ENCODE data around the gene AIRE. TPM values are rescaled to one million over a fixed set of nuclear protein-coding genes. Genes with fewer than 3 reads are reported as not detected.
"Not testable (repeated sequence)": the region's sequence is repeated elsewhere in the genome, so short reads cannot be mapped to it uniquely, and the experiment has no call there.

The AIRE gene
- total and polyA plus RNA-seq, 4 donors = 0.10 to 1.1 (median 0.56) TPM

GRCh38 chr21:44282370-44282769 is 3.3 kb upstream of the AIRE start:
- Histone ChIP-seq H3K36me3 (ENCODE audit: control insufficient read depth, insufficient read depth, low read length) (no peaks in the 10 kb centered on the region), H3K4me1 (ENCODE audit: control insufficient read depth, insufficient read depth, low read length) (peaks cover 20% of the 10 kb centered on the region), H3K4me3 (ENCODE audit: low read depth, low read length) (no peak overlapping the region), H3K27me3 (ENCODE audit: control insufficient read depth, insufficient read depth, low read length) (peaks cover 17% of the 10 kb centered on the region), H3K27ac (ENCODE audit: low read depth, low read length) (no peak overlapping the region), H3K9me3 (ENCODE audit: control insufficient read depth, insufficient read depth, low read length) (no peaks in the 10 kb centered on the region)
- DNase-seq (ENCODE audit: low read depth in 4 of 6, low spot score in 6 of 6) = no peak
- 91% methylated on average over 6 of the region's 9 CpGs for WGBS (ENCODE audit: insufficient coverage)

DNA sequence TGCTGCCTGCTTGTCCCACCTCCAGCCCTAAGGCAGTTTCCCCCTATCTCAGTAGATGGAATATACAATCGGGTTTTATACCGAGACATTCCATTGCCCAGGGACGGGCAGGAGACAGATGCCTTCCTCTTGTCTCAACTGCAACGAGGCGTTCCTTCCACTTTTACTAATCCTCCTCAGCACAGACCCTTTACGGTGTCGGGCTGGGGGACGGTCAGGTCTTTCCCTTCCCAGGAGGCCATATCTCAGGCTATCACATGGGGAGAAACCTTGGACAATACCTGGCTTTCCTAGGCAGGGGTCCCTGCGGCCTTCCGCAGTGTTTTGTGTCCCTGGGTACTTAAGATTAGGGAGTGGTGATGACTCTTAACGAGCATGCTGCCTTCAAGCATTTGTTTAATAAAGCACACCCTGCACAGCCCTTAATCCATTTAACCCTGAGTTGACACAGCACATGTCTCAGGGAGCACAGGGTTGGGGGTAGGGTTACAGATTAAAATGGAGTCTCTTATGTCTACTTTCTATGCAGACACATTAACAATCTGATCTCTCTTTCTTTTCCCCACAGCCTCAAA is 2.4 kb upstream of the AIRE start:
- H3K36me3 ChIP-seq (ENCODE audit: control insufficient read depth, insufficient read depth, low read length); H3K27ac ChIP-seq (ENCODE audit: low read depth, low read length); H3K4me3 ChIP-seq (ENCODE audit: low read depth, low read length); DNase-seq (ENCODE audit: low read depth in 4 of 6, low spot score in 6 of 6); H3K9me3 ChIP-seq (ENCODE audit: control insufficient read depth, insufficient read depth, low read length): not testable (repeated sequence)
- Histone ChIP-seq H3K27me3 (ENCODE audit: control insufficient read depth, insufficient read depth, low read length) (peaks cover 17% of the 10 kb centered on the region), H3K4me1 (ENCODE audit: control insufficient read depth, insufficient read depth, low read length) (peaks cover 20% of the 10 kb centered on the region)
- WGBS (ENCODE audit: insufficient coverage) = no CpG with 5 or more reads among the region's 11 CpGs

GRCh38 chr21:44283948-44284347 is 1.7 kb upstream of the AIRE start:
- H3K27me3 ChIP-seq (ENCODE audit: control insufficient read depth, insufficient read depth, low read length) = peaks cover 17% of the 10 kb centered on the region
- H3K27ac ChIP-seq (ENCODE audit: low read depth, low read length) = no peak overlapping the region
- no peak for DNase-seq (ENCODE audit: low read depth in 4 of 6, low spot score in 6 of 6)
- H3K4me3 ChIP-seq (ENCODE audit: low read depth, low read length) = no peak overlapping the region
- no peaks in the 10 kb centered on the region for H3K36me3 ChIP-seq (ENCODE audit: control insufficient read depth, insufficient read depth, low read length)
- 73% methylated on average over 8 of the region's 11 CpGs for WGBS (ENCODE audit: insufficient coverage)
- H3K9me3 ChIP-seq (ENCODE audit: control insufficient read depth, insufficient read depth, low read length) = no peaks in the 10 kb centered on the region
- peaks cover 20% of the 10 kb centered on the region for H3K4me1 ChIP-seq (ENCODE audit: control insufficient read depth, insufficient read depth, low read length)

- no peak overlapping the region for H3K4me3 ChIP-seq (ENCODE audit: low read depth, low read length)
- H3K4me1 ChIP-seq (ENCODE audit: control insufficient read depth, insufficient read depth, low read length) = peaks cover 20% of the 10 kb centered on the region
- H3K36me3 ChIP-seq (ENCODE audit: control insufficient read depth, insufficient read depth, low read length) = no peaks in the 10 kb centered on the region
- DNase-seq (ENCODE audit: low read depth in 4 of 6, low spot score in 6 of 6) = no peak
- 76% methylated on average over 10 of the region's 21 CpGs for WGBS (ENCODE audit: insufficient coverage)
- no peaks in the 10 kb centered on the region for H3K9me3 ChIP-seq (ENCODE audit: control insufficient read depth, insufficient read depth, low read length)
- peaks cover 17% of the 10 kb centered on the region for H3K27me3 ChIP-seq (ENCODE audit: control insufficient read depth, insufficient read depth, low read length)
- H3K27ac ChIP-seq (ENCODE audit: low read depth, low read length) = no peak overlapping the region
Measured at GRCh38 chr21:44286086-44286715, 525 bp downstream of the AIRE start.

- no peaks in the 10 kb centered on the region for H3K9me3 ChIP-seq (ENCODE audit: control insufficient read depth, insufficient read depth, low read length)
- H3K4me3 ChIP-seq (ENCODE audit: low read depth, low read length) = no peak overlapping the region
- no peak overlapping the region for H3K27ac ChIP-seq (ENCODE audit: low read depth, low read length)
- 56% methylated on average over 31 of the region's 31 CpGs for WGBS (ENCODE audit: insufficient coverage)
- H3K36me3 ChIP-seq (ENCODE audit: control insufficient read depth, insufficient read depth, low read length) = no peaks in the 10 kb centered on the region
- DNase-seq (ENCODE audit: low read depth in 4 of 6, low spot score in 6 of 6) = no peak
- peaks cover 20% of the 10 kb centered on the region for H3K4me1 ChIP-seq (ENCODE audit: control insufficient read depth, insufficient read depth, low read length)
- peaks cover 17% of the 10 kb centered on the region for H3K27me3 ChIP-seq (ENCODE audit: control insufficient read depth, insufficient read depth, low read length)
Measured at GRCh38 chr21:44286716-44287632, 1.3 kb downstream of the AIRE start.

DNA sequence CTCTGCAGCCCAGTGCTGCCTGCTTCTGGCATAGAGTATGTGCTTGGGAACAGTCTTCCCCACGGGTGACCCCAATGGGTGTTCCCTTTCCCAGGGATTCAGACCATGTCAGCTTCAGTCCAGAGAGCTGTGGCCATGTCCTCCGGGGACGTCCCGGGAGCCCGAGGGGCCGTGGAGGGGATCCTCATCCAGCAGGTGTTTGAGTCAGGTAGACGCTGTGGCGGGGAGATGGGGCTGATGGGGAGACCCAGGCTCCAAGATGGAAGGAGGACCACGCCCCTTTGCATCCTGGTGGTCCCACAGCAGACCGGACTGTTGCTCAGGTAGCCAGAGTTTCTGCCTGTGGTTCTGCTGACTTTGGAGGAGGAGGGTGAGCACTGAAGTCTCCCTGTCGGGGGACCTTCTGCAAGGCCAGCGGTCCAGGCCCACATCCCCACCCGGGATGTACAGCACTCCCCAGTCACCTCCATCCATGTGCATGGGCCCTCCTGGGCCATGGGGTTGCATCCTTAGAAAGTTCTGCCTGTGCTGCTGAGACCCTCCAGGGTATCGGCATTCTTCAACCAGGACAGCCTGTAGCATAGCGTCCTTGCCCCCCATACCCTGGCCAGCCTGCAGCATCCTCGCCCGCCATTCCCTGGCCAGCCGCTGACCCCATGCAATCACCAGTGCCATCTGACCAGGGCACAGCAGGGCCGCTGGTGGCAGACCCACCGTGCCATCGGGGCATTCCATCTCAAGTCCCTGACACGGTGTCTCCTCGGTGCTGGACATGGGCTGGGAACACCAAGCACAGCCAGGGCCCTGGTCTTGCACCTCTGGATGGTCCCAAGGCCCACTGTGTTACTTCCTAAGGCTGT is 2.8 kb downstream of the AIRE start:
- DNase-seq (ENCODE audit: low read depth in 4 of 6, low spot score in 6 of 6) = no peak
- H3K4me3 ChIP-seq (ENCODE audit: low read depth, low read length) = no peak overlapping the region
- peaks cover 17% of the 10 kb centered on the region for H3K27me3 ChIP-seq (ENCODE audit: control insufficient read depth, insufficient read depth, low read length)
- no peaks in the 10 kb centered on the region for H3K36me3 ChIP-seq (ENCODE audit: control insufficient read depth, insufficient read depth, low read length)
- H3K27ac ChIP-seq (ENCODE audit: low read depth, low read length) = no peak overlapping the region
- no peaks in the 10 kb centered on the region for H3K9me3 ChIP-seq (ENCODE audit: control insufficient read depth, insufficient read depth, low read length)
- peaks cover 20% of the 10 kb centered on the region for H3K4me1 ChIP-seq (ENCODE audit: control insufficient read depth, insufficient read depth, low read length)
- 94% methylated on average over 22 of the region's 23 CpGs for WGBS (ENCODE audit: insufficient coverage)

DNA sequence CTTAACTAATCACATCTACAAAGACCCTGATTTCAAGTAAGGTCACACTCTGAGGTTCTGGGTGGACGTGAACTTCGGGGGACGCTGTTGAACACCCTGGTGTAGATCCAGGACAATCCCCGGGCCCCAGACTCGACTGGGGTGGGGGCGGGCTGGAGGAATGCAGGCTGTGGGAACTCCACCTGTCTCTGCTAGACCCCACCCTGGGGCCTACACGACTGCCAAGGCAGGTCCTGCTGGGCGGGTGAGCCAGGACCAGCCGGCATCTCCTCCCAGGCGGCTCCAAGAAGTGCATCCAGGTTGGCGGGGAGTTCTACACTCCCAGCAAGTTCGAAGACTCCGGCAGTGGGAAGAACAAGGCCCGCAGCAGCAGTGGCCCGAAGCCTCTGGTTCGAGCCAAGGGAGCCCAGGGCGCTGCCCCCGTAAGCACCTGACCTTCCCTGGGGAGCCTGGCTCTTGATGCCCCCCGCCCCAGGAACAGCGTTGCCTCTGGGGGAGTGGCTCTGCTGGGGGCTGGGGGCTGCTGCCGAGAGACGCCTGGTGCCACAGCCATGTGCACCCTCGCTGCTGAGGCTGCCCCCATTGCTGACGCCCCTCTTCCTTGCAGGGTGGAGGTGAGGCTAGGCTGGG is 3.8 kb downstream of the AIRE start:
- H3K4me1 ChIP-seq (ENCODE audit: control insufficient read depth, insufficient read depth, low read length) = peaks cover 13% of the 10 kb centered on the region
- H3K4me3 ChIP-seq (ENCODE audit: low read depth, low read length) = no peak overlapping the region
- H3K27me3 ChIP-seq (ENCODE audit: control insufficient read depth, insufficient read depth, low read length) = peaks cover 17% of the 10 kb centered on the region
- no peaks in the 10 kb centered on the region for H3K9me3 ChIP-seq (ENCODE audit: control insufficient read depth, insufficient read depth, low read length)
- 82% methylated on average over 24 of the region's 24 CpGs for WGBS (ENCODE audit: insufficient coverage)
- no peak overlapping the region for H3K27ac ChIP-seq (ENCODE audit: low read depth, low read length)
- DNase-seq (ENCODE audit: low read depth in 4 of 6, low spot score in 6 of 6) = no peak
- no peaks in the 10 kb centered on the region for H3K36me3 ChIP-seq (ENCODE audit: control insufficient read depth, insufficient read depth, low read length)

DNA sequence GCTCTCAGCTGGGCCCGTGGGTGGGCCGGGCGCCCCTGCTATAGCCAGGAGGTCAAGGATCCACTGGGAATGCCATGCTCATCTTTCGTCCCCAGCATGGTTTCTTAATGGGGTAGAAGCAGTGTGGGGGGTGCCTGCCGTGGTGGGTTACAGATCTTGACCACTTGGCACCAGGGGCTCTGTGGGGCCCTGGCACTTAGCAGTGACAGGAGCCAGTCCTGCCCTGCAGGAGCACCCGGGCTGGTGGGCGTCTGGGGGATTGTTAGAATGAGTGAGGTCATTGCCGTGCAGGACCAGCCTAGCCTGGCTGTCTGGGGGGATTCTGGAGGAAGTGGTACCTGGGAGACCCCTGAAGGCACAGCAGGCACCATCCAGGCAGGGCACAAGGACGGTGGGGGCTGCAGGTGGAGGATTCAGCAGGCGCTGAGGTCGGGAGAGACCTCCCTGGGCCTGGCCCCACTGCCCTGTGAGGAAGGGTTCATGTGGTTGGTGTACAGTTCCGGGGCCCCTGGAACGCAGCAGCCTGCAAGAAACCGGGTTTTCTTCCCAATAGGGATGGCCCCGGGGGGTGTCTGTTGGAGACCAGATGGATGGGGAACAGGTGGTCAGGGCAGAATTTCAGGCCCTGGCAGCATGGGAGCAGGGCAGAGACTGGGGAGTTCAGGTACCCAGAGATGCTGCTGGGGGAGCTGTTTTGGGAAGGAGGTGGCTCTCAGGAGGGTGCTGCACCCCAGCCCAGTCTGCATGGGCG is 4.8 kb downstream of the AIRE start:
- 80% methylated on average over 16 of the region's 16 CpGs for WGBS (ENCODE audit: insufficient coverage)
- DNase-seq (ENCODE audit: low read depth in 4 of 6, low spot score in 6 of 6) = no peak
- Histone ChIP-seq H3K4me3 (ENCODE audit: low read depth, low read length) (no peak overlapping the region), H3K4me1 (ENCODE audit: control insufficient read depth, insufficient read depth, low read length) (peaks cover 15% of the 10 kb centered on the region), H3K27me3 (ENCODE audit: control insufficient read depth, insufficient read depth, low read length) (peaks cover 15% of the 10 kb centered on the region), H3K9me3 (ENCODE audit: control insufficient read depth, insufficient read depth, low read length) (no peaks in the 10 kb centered on the region), H3K27ac (ENCODE audit: low read depth, low read length) (no peak overlapping the region), H3K36me3 (ENCODE audit: control insufficient read depth, insufficient read depth, low read length) (no peaks in the 10 kb centered on the region)

Measured in spinal cord (tissue), 10 donors.